Measurements from ENCODE around the gene LRRC3.
"Not testable (repeated sequence)": the region's sequence is repeated elsewhere in the genome, so short reads cannot be mapped to it uniquely, and the experiment has no call there.

The LRRC3 gene

GRCh38 chr21:44499631-44500030 lies 44.3 kb downstream of the LRRC3 start:
- TF ChIP-seq, protein P1, sequence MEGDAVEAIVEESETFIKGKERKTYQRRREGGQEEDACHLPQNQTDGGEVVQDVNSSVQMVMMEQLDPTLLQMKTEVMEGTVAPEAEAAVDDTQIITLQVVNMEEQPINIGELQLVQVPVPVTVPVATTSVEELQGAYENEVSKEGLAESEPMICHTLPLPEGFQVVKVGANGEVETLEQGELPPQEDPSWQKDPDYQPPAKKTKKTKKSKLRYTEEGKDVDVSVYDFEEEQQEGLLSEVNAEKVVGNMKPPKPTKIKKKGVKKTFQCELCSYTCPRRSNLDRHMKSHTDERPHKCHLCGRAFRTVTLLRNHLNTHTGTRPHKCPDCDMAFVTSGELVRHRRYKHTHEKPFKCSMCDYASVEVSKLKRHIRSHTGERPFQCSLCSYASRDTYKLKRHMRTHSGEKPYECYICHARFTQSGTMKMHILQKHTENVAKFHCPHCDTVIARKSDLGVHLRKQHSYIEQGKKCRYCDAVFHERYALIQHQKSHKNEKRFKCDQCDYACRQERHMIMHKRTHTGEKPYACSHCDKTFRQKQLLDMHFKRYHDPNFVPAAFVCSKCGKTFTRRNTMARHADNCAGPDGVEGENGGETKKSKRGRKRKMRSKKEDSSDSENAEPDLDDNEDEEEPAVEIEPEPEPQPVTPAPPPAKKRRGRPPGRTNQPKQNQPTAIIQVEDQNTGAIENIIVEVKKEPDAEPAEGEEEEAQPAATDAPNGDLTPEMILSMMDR (IDR thresholded peaks at IDR 0.05; ENCODE audit: low read length, missing control alignments) = no peak
- no peak for DNase-seq (ENCODE audit: low read depth)
- H3K4me3 ChIP-seq (replicated peaks; ENCODE audit: low read depth, low read length) = no peak overlapping the region

DNA sequence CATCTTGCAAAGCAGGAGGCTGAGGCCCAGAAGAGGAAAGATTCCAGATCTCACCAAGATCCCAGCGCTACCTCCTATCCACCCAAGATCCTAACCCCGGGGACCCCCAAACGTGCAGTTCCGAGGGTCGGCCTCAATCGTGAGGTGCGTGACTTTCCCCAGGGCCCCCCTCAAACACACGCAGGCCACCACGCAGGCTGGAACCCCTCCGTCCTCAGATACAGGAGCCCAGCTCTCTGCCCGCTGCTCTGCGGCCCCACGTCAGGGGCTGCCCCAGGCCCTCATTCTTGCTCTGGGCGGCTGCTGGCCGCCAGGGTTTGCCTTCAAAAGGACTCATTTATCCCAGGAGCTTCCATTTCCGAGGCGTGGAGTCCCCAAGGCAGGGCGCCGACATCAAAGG lies 44.8 kb downstream of the LRRC3 start:
- no peak for DNase-seq (ENCODE audit: low read depth)
- TF ChIP-seq, protein P1 (IDR thresholded peaks at IDR 0.05; ENCODE audit: low read length, missing control alignments) = no peak
- H3K4me3 ChIP-seq (replicated peaks; ENCODE audit: low read depth, low read length) = no peak overlapping the region

GRCh38 chr21:44502171-44502958 lies 47.1 kb downstream of the LRRC3 start:
- TF ChIP-seq, protein P1 (IDR thresholded peaks at IDR 0.05; ENCODE audit: low read length, missing control alignments) = no peak
- DNase-seq (ENCODE audit: low read depth) = no peak
- H3K4me3 ChIP-seq (replicated peaks; ENCODE audit: low read depth, low read length) = no peak overlapping the region

- not testable (repeated sequence) for DNase-seq (ENCODE audit: low read depth)
Measured at GRCh38 chr21:44503006-44503889, 47.9 kb downstream of the LRRC3 start.

DNA sequence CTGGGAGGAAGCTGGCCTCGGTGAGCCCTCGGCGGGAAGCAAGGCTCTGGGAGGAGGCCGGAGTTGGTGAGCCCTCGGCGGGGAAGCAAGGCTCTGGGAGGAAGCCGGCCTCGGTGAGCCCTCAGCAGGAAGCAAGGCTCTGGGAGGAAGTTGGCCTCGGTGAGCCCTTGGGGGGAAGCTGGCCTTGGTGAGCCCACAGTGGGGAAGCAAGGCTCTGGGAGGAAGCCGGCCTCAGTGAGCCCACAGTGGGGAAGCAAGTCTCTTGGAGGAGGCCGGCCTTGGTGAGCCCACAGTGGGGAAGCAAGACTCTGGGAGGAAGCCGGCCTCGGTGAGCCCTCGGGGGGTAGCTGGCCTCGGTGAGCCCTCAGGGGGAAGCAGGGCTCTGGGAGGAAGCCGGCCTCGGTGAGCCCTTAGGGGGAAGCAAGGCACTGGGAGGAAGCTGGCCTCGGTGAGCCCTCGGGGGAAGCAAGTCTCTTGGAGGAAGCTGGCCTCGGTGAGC lies 48.6 kb downstream of the LRRC3 start:
- TF ChIP-seq, protein P1 (IDR thresholded peaks at IDR 0.05; ENCODE audit: low read length, missing control alignments) = no peak
- no peak overlapping the region for H3K4me3 ChIP-seq (replicated peaks; ENCODE audit: low read depth, low read length)
- no peak for DNase-seq (ENCODE audit: low read depth)

More at GRCh38 chr21:44503006-44503889, 47.9 kb downstream of the LRRC3 start:
- not testable (repeated sequence) for H3K4me3 ChIP-seq (replicated peaks; ENCODE audit: low read depth, low read length)

DNA sequence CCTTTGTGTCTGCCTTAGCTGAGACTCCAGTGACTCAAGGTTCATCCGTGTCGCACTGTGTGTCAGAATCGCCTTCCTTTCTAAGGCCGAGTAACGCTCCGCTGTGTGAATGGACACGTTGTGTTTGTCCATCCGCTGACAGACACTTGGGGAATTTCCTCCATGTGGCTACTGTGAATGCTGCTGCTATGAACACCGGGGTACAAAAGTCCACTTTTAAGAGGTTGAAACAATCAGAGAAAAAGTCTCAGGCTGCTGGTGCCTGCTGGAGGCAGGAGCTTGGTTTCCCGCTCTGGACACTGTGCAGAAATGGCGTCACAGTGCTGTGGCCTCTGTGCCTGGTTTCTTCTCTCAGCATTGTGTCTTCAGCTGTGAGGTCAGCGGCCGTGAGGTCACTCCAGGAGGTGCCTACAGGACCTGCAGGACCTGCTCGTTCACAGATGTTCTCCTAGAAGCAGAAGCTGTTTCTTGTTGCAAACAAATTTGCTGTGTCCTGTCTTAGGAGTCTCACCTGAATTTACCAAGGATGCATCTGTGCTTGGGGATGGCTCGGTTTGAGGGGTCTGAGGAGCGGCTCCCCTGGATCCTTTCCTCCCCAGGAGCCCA lies 50.5 kb downstream of the LRRC3 start:
- DNase-seq (ENCODE audit: low read depth) = no peak
- TF ChIP-seq, protein P1 (IDR thresholded peaks at IDR 0.05; ENCODE audit: low read length, missing control alignments) = no peak
- no peak overlapping the region for H3K4me3 ChIP-seq (replicated peaks; ENCODE audit: low read depth, low read length)

Data from fibroblast of pulmonary artery (primary cell).